HG03139 (cell line): ENCODE results near the gene MOB3A.

Source experiments
- ATAC-seq: cut with Tn5 transposase; IDR thresholded peaks from one replicate; pipeline ENCODE4 v1.9.1; 2021; ENCODE audit not compliant: unreplicated experiment

Gene MOB3A

DNA sequence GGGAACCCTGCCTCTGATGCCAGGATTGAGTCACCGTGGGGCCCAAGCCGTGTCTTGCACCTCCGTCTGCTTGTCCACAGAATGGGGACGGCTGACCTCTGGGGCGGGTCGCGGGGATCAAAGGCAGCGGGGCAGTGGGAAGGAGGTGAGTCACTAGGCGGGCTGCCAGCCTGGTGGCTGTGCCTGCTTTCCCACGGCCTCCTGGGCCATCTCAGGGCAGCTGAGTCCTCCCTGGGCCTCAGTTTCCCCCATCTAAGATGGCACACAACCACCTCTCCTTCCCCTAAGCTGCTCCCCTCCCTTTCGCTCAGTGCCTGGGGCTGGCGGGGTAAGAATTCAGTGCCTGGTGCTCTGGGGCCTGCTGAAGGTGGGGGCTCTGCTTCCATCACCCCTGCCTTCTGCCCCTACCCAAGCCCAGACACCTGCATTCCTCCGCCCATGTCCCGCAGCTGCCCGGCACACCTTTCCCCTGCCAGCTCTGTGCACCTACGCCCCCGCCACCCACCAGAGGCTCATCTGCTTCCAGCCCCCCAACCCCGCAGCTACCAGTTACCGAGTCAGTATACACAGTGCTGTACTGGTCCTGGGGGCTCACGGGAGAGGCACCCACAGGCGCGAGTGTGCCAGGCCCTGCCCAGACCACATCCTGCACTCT is 48.5 kb downstream of the MOB3A start:
- no peak for ATAC-seq

DNA sequence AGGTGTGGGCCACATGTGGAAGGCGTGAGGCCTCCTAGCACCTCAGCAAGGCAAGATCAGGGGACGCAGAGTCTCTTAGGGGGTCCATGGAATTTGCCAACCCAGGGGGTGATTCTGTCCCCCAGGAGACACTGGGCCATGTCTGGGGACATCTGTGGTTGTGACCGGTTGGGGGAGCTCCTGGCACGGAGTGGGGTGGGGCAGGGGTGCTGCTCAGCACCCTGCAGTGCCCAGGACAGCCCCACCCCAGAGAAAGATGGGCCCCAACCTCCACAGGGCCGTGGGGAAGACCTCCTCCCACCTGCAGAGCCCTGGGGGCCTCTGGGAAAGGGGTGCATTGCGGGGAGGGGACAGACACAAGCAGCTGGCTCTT is 49.1 kb downstream of the MOB3A start:
- no peak for ATAC-seq

DNA sequence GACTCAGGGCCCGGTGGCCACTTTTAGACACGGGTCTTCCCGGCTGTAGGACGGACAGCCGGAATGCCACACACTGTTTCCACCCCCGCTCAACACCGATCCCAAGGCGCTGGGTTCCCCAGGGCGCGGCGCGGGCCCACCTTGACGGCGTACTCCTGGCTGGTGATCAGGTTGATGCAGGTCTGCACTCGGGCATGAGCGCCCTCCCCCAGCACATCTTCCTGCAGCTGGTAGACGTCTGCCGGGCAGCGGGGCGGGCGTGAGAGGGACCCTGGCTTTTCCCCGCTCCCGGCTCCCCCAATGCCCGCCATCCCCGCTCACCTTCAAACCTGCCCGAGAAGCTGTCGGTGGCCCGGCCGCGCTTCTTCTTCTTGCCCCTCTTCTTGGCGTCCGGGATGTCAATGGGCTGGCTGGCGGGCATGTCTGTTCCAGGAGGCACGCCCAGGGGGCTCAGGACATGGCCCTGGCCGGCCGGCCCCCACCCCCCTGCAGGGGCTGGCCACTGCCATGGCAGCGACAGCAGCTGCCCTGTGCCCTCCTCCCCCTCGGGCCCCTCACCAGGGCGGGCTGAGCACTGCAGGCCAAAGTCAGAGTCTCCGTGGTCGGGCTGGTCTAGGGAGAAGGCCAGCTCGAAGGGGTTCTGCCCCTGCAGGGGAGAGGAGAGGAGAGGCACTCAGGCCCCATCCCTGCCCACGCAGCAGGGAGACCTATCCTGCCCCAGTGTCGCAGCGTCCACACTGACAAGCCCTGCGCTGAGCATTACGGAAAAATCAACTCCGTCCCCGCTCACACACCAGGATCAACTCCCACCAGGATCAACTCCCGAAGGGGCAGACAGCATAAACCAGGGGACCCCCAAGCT is 49.8 kb downstream of the MOB3A start:
- no peak for ATAC-seq

DNA sequence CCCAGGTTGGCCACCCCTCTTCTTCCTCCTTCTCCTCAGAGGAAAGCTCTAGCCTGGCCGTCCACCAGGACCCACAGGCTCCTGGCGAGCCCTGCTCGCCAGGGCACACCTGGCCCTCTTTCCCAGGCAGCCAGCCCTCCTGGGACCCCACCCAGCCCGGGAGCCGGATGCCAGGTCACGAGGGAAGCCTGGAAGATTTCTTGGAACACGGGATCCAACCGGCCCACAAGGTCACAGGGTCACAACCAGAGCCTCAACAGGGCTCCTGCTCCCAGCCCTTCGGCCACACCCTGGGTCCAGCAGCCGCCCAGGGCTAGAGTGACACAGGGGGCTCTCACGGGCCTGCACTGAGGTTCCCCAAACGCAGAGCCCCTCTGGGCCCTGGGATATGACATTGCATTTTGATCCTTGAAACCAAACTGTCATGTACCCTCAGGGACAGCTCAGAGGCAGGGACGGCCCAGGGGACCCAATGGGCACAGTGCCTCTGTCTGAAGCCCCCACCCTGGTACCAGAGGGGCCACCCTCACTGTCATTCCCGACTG is 50.6 kb downstream of the MOB3A start:
- ATAC-seq = no peak

DNA sequence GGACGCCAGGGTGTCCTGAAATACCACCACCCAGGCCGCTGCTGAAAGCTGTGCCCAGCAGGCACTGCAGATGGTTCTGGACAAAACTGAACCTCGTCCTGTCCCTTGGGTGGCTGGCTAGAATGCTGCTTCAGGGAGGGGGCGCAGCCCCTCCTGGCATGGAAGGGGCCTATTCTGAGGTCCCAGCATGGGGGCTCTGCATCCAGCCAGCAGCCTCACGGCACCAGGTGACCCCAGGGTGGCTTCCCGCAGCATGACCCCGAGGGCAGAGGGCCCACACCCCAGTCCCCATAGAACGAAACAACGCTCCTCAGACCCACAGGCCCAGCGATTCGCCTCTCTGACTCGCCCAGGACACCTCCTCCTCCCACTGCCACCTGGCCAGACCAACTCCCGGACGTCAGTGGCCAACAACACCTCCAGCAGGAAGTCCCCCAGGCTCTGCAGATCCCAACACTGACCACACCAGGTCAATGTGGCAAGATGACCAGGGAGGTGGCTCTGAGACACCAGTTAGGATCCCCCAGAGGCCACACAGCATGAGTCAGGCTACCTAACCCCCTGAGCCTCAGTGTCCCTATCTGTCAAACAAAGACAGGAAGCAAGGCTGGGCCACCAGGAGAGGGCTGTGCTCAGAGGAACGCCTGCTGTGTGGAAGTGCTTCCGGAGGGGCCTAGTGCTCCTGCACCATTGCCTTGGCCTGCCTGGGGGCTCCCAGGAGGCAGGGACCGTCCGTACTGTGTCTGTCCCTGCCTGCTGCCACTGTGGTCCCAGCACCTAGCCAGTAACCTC is 51.2 kb downstream of the MOB3A start:
- ATAC-seq = no peak

DNA sequence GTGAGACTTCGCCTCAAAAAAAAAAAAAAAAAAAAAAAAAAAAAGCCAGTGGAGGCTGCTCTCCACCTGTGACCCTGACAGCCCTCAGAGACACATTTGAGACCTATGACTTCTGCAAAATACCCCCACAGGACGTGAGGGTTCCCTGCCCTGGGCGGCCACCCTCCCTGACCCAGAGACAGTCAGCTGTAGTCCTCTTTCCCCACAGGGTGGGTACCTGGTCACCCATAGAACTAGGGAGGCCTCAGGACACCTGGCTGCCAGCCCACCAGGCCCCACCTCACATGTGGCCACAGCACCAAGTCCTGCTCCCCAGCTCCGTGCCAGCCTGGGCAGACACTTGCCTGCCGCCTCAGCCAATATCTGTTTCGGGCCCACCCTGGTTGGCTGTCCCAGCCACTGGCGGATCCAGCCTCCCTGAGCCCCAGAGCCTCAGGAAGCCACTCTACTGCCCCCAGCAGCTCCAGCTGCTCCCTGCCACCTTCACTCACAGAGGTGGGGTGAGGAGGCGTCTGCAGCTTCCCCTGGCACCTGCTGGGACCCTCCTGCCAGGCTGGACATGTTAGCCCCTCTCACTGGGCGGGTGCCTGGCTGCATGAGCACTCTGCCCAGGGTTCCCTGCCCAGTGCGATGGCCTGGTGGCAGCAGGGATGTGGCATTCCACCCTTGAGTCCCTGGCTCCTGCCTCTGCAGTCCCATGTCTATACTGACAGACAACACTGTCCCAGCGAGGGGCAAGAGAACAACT is 52.0 kb downstream of the MOB3A start:
- ATAC-seq = no peak

DNA sequence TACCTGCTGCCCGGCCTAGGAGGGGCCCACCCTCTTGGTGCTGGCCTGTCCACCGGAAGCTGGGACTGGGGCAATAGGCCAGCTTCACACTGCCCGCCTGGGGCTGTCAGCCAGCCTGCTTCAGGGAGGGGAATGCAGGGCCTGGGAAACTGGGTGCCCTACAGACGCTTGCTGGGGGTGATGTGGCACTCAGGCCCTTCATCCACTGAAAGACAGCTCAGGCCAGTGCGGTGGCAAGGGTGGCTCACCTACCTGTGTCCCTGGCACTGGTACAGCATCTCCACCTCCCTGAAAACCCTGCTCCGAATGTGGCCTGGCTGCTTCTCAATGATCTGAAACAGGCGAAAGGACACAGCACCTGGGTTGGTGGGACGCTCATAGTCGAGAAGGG is 52.9 kb downstream of the MOB3A start:
- no peak for ATAC-seq

DNA sequence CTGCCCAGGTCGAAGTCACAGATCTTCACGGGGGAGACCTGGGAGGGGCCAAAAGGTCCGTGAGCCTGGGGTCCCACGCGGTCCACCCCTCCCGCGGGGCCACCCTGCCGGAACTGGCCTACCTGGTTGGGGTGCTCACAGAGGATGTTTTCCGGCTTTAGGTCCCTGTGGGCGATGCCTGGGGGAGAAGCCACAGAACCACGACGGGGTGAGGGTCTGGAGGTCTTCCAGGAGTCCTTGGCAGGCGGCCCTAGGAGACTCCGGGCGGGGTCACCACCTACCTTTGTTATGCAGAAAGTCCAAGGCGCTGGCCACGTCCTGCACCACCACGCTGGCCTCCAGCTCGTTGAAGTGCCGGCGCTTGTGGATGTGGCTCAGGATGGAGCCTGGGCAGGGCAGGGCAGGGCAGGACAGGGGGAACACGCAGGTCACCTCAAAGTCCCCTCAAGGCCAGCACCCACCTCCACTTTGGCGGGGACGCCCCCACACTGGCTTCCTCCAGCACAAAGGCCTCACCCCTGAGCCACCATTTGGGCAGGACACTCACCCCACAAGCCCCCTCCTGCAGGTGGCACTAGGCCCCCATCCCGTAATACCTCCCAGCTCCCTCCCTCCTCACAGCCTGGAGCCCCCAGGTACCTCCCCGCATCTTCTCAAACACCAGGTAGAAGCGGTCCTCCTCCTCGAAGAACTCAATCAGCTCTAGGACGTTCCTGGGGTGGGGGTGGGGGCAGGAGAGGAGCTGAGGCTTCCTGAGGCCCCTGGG is 53.5 kb downstream of the MOB3A start:
- ATAC-seq = peak; percentile 0

DNA sequence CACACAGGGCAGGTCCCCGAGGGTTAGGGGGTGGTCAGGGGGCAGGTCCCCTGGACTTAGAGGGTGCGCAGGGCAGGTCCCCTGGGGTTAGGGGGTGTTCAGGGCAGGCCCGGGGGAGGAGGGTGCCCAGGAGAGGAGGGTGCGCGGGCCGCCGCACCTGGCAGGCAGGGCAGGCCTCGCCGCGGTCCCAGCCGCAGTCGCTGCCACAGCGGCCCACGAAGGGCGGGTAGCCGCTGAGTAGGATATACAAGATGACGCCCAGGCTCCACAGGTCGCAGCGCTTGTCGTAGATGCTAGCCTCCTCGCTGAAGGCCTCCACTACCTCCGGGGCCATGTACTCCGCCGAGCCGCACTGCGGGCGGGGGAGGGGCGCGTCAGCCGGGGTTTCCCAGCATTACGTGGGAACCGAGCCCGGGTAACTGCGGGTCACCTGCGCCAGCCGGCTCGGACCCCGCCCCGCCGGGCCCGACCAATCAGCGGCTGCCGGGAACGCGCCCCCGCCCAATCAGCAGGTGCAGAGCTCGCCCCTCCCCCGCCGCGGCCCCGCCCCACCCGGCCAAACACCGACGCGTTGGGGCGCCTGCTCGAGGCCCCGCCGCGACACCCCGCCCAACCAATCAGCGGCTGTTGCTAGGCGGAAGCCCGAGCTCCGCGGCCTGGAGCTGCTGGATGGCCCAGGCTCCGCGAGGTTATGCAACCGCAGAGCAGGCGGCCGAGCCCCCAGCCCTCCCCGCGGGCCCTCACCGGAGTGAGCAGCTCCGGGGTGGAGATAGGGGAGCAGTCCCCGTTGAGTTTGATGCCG is 54.2 kb downstream of the MOB3A start:
- peak; percentile 58 for ATAC-seq

DNA sequence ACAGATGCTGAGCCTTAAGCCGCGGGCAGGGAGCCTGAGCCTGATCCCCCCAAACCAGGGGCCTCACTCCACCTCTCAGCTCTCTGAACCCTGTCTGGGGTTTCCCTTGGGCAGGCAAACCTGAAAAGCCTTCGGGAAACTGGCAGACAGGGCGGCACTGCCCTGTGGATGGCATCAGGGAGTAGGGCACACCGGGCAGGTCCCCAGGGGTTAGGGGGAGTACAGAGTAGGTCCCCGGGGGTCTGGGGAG is 54.8 kb downstream of the MOB3A start:
- ATAC-seq = no peak

DNA sequence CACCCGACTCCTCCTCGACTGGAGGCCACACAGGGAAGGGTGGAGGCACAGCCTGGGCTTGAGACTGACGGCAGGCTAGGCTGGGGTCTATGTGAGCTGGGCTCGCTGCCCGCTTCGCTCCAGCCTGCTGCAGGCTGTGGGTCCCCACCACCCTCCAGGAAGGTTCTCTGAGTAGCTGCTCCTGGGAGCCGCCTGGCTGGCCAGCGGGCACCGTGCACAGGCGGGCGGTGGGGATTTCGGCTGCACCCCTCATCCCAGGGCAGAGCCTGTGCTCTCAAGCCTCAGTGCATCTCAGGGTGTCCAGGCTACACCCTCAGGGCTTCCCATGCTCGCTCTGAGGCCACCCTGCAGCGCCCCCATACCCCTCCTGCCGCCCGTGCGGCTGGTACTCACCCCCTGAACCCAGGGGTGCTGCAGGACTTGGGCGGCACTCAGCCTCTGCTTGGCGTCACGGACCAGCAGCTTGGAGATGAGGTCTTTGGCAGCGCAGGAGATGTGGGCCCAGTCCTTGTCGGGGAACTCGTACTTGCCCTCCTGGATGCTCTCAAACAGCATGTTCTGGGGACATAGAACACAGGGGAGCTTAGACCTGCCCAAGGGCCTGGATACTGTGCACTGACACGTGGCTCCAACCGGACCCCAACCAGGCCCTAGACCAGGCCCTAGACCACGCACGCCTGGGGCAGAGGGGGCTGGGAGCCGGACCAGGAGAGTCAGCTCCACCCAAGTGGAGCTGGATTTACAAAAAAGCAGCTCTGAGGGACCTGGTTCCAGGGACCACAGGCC is 55.3 kb downstream of the MOB3A start:
- ATAC-seq = no peak

DNA sequence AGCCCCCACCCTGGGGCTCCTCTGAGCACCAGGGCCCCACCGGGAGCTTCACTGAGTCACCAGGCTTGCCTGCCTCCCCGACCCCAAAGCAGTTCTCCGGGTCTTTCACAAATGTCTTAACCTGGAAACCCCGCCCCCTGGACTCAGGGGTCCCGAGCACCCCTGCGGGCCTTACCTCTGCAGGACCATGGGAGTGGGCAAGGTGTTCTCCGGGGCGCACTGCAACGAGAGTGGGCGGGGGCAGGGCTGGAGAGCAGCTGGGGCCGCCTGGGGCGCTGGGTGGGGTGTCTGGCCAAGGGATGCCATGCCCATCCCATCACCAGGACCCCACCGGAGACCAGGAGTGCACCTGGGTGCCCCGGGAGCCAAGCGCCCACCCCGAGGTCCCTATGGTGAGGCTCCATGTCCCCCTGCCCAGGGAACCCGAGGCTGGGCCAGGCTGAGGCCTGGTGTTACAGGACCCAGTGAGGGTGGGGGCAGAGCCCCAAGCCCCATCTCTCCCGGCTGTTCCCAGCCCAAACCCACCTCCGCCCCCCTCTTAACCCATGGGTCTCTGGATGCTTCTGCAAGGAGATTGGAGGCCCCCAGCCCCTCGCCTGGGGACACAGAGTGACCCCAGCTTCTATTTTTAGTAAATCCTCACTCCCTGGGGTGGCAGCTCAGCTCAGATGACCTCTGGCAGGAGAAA is 56.0 kb downstream of the MOB3A start:
- no peak for ATAC-seq

DNA sequence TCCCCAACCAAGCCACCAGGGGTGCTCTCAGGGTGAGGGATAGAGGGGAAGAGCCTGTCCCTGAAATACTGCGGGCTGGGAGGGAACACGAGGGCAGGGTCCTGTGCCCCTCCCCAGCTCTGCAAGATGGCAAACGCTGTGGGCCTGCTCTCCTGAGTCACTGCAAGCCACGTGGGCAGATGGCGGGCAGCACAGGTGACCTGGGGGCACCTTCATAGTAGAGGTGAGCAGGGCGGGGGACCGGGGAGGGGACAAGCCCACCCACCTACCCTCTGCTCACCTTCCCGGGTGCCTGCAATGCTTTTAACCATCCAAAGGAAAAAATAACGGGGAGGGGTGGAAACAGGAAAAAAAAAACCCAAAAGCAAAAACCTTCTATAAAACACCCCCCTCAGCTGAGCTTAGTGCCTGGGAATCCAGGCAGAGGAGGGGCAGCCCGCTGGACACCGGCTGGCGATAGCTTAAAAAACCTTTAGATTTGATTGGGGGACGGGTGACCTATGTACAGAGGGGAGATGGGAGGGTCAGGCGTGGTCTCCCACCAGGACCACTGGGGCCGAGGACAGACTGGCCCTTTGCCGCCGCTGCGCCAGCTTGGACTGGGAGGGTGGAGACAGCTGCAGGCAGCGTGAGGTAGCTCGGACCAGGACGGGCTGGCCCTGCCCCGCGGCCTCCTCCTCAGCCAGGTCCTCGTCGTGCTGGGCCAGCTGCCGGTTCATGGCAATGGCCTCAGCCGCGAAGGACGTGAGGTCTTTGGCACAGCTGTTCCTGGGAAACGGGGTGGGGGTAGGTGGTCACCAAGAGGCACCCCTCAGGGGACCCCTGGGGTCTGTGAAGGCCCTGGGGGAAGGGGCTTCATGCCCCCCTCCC is 56.8 kb downstream of the MOB3A start:
- no peak for ATAC-seq

DNA sequence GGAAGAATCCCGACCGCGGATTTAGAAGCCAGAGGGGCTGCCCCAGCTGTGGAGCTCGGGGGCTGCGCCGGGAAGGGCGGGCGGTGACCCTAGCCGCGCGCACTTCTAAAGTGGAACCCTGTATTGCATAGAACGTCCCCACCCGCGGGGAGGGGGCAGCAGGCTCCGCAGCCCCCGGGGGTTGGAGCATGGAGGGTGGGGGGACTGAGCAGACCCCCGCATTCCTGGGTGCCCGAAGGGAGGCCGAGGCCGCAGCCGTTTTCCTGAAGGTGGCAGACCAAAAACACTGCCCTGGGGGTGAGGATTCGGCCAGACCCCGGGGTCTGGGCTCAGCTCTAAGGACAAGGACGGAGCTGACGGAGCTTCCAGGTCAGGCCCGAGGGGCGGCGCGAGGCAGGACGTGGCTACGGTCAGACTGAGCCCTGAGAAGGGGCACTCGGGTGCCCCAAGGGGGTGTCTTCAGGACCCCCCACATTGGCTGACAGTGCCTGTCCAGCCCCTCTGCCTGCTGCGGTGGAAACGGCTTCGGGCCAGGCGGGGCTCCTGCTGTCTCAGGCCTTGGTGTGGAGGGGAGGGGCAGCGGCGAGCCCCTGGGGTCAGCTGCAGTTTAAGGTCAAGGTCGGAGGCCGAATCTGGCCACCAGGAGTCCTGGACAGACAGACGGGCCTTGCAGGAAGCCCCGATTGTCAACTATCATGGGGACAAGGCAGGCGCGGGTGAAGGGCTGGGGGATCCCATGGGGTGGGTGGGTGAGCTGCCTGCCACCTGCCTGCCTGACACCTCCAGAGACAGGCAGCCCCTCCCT is 57.6 kb downstream of the MOB3A start:
- no peak for ATAC-seq

DNA sequence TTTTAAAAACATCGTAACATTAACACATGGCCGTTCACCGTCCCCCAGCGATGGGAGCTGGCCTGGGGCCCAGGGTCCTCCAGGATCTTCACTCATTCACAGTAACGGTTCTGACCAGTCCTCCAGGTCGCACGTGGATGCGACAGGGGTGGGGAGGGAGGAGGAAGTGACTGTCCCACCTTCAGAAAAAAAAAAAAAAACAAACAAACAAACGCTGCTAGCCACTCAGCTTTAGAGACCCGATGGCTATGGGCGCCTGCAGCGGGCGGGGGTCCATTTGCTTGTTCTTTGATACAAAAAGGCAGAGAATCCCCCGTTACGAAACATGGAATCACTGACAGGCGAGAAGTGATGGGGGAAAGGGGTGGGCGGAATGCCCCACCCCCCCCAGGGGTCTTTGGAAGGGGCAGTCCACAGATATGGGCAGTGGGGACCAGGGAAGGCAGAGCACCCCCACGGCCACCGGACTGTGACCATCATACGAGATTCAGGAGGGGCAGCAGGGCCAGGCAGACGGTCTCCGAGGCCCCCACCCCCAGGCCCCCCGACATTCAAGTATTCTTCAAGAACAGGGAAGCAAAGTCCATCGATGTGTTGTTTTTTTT is 58.4 kb downstream of the MOB3A start:
- no peak for ATAC-seq

DNA sequence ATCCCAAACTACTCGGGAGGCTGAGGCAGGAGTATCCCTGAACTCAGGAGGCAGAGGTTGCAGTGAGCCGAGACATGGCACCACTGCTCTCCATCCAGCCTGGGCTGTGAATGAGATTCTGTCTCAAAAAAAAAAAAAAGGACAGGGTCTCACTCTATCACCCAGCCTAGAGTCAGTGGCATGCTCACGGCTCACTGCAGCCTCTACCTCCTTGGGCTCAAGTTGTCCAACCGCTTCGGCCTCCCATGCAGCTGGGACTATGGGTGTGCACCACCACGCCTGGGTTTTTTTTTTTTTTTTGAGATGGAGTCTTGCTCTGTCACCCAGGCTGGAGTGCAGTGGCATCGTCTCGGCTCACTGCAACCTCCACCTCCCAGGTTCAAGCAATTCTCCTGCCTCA is 59.7 kb downstream of the MOB3A start:
- ATAC-seq = no peak
